ENCODE data around the gene HABP4.

DNA sequence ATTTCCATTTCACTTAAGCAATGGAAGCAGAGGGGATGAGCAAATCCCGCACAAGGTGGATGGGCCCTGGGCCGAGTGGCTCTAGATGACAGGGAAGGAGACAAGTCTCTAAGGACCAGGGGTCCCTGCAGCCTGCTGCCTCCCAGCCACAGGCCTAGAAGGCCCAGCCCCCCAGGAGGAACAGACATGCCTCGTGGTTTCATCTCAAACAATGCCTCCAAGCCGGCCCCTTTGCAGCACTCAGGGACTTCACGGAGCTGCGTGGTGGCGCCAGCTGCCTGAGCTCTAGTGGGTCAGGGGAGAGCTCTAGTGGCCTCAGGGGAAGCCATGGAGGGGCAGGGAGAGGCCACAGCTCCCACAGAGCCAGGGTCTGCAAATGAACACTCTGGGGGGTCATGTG is 48.8 kb downstream of the HABP4 start:
- TF ChIP-seq CTCF (IDR thresholded peaks at IDR 0.05) (no peak), POLR2A (IDR thresholded peaks at IDR 0.05) (no peak), POLR2AphosphoS5 (IDR thresholded peaks at IDR 0.05) (no peak)
